ENCODE data around the gene AZIN2. TPM values are rescaled to one million over a fixed set of nuclear protein-coding genes. Genes with fewer than 3 reads are reported as not detected.

AZIN2 gene
- total RNA-seq, 1 experiment from 2014 or later = 1.5 TPM

DNA sequence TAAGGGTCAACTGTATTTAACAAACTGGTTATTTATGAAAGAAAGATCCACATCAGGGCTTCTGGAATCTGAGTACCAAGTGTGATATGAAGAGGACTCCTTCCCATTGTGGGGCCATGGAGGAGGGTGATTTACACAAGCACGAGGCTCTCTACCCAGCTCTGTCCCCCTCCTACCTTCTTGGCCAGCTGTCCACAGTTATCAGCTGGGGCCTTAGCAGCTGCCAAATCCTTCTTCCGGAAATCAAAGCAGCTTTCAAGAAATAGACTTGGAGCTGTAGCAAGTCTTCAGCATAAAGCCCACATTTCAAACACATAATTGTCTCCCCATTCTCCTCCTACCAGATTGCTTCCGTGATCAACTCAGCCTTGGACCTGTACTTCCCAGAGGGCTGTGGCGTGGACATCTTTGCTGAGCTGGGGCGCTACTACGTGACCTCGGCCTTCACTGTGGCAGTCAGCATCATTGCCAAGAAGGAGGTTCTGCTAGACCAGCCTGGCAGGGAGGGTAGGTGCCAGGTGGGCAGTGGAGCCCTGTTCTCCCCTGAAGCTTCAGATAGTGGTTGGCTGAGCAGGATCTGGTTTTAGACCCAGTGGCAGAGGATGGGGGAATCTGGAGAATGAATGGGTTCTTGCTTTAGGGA is 15.5 kb downstream of the AZIN2 start:
- Histone ChIP-seq H3K36me3 (ENCODE audit: control insufficient read depth, insufficient read depth, low read length) (no peaks in the 10 kb centered on the region), H3K4me1 (no peaks in the 10 kb centered on the region), H3K27me3 (replicated peaks; ENCODE audit: control insufficient read depth, insufficient read depth, low read length) (no peaks in the 10 kb centered on the region; the same call in 1 of the 2 replicates), H3K4me3 (ENCODE audit: low read depth, low read length) (no peak overlapping the region), H3K9me3 (no peaks in the 10 kb centered on the region)
- ChIA-PET CTCF (no interaction called here), POLR2A (no interaction called here)
- TF ChIP-seq, protein P1, sequence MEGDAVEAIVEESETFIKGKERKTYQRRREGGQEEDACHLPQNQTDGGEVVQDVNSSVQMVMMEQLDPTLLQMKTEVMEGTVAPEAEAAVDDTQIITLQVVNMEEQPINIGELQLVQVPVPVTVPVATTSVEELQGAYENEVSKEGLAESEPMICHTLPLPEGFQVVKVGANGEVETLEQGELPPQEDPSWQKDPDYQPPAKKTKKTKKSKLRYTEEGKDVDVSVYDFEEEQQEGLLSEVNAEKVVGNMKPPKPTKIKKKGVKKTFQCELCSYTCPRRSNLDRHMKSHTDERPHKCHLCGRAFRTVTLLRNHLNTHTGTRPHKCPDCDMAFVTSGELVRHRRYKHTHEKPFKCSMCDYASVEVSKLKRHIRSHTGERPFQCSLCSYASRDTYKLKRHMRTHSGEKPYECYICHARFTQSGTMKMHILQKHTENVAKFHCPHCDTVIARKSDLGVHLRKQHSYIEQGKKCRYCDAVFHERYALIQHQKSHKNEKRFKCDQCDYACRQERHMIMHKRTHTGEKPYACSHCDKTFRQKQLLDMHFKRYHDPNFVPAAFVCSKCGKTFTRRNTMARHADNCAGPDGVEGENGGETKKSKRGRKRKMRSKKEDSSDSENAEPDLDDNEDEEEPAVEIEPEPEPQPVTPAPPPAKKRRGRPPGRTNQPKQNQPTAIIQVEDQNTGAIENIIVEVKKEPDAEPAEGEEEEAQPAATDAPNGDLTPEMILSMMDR (IDR thresholded peaks at IDR 0.05; ENCODE audit: insufficient read depth in 1 of 2, low read depth in 1 of 2, low read length in 1 of 2, severe bottlenecking in 1 of 2, unreplicated experiment in 1 of 2) = no peak
- Mint-ChIP-seq H3K4me1 (ENCODE audit: low read depth, unreplicated experiment) (no peaks in the 10 kb centered on the region), H3K36me3 (ENCODE audit: insufficient read depth, unreplicated experiment) (no peaks in the 10 kb centered on the region), H3K9me3 (ENCODE audit: unreplicated experiment) (no peaks in the 10 kb centered on the region), H3K27me3 (ENCODE audit: insufficient read depth, unreplicated experiment) (no peaks in the 10 kb centered on the region), H3K27ac (ENCODE audit: unreplicated experiment) (no peak overlapping the region), H3K4me3 (ENCODE audit: unreplicated experiment) (no peak overlapping the region)
- BruUV-seq (replicated peaks) = no TSS peak
- no peak for DNase-seq
- intact Hi-C loops (cut with micrococcal nuclease; ENCODE audit: unreplicated experiment) = loop anchor here (10.0 kb wide), 1 partner anchor 518 kb away; no protein-coding TSS in a partner anchor

DNA sequence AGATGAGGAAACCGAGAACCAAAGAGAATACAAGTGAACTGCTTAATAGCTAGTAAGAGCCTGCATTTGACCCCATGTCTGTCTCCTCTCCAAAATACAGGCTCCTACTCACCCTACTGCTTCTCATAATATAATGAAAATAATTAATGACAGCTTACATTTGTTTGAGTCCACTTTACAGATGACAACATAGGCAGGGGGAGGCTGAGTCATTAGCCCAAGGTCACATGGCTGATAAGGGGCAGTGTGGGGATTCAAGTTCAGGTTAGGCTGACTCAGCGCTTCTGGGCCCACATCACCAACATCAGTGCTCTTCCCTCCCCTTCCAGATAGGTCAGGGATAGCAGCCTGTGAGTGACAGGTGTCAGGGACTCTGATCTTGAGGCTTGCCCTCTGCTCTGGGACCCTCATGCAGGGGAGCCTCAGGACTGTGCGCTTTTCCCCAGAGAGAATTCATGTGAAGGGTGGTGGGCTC is 16.2 kb downstream of the AZIN2 start:
- no peaks in the 10 kb centered on the region for H3K36me3 ChIP-seq (ENCODE audit: control insufficient read depth, insufficient read depth, low read length)
- no peaks in the 10 kb centered on the region for H3K36me3 Mint-ChIP-seq (ENCODE audit: insufficient read depth, unreplicated experiment)
- no peak overlapping the region for H3K27ac Mint-ChIP-seq (ENCODE audit: unreplicated experiment)
- no peak overlapping the region for H3K4me3 Mint-ChIP-seq (ENCODE audit: unreplicated experiment)
- no TSS peak for BruUV-seq (replicated peaks)
- ChIA-PET CTCF (no interaction called here), POLR2A (no interaction called here)
- H3K27me3 ChIP-seq (replicated peaks; ENCODE audit: control insufficient read depth, insufficient read depth, low read length) = no peaks in the 10 kb centered on the region; the same call in 1 of the 2 replicates
- no peak for DNase-seq
- no peaks in the 10 kb centered on the region for H3K9me3 ChIP-seq
- TF ChIP-seq, protein P1 (IDR thresholded peaks at IDR 0.05; ENCODE audit: insufficient read depth in 1 of 2, low read depth in 1 of 2, low read length in 1 of 2, severe bottlenecking in 1 of 2, unreplicated experiment in 1 of 2) = no peak
- H3K4me1 ChIP-seq = no peaks in the 10 kb centered on the region
- H3K27me3 Mint-ChIP-seq (ENCODE audit: insufficient read depth, unreplicated experiment) = no peaks in the 10 kb centered on the region
- H3K4me1 Mint-ChIP-seq (ENCODE audit: low read depth, unreplicated experiment) = no peaks in the 10 kb centered on the region
- intact Hi-C loops (cut with micrococcal nuclease; ENCODE audit: unreplicated experiment) = loop anchor here (10.0 kb wide), 1 partner anchor 518 kb away; no protein-coding TSS in a partner anchor
- H3K9me3 Mint-ChIP-seq (ENCODE audit: unreplicated experiment) = no peaks in the 10 kb centered on the region
- H3K4me3 ChIP-seq (ENCODE audit: low read depth, low read length) = no peak overlapping the region

DNA sequence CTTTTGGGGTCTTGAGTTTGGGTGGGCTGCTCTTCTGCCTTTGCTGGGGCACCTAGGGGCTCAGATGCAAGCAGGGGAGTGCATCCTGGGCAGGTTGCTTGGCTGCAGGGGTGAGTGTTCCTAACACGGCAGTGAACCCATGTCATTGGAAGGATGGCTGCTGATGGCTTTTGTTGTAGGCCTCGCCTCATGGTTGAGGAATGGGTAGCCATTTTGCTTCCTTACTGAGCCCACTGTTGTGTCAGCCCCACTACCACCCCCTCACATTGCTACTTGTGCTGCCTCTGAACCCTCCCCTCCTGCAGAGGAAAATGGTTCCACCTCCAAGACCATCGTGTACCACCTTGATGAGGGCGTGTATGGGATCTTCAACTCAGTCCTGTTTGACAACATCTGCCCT is 16.8 kb downstream of the AZIN2 start:
- no peak for DNase-seq
- intact Hi-C loops (cut with micrococcal nuclease; ENCODE audit: unreplicated experiment) = loop anchor here (10.0 kb wide), 1 partner anchor 517 kb away; no protein-coding TSS in a partner anchor
- Mint-ChIP-seq H3K9me3 (ENCODE audit: unreplicated experiment) (no peaks in the 10 kb centered on the region), H3K36me3 (ENCODE audit: insufficient read depth, unreplicated experiment) (no peaks in the 10 kb centered on the region), H3K4me1 (ENCODE audit: low read depth, unreplicated experiment) (no peaks in the 10 kb centered on the region), H3K27me3 (ENCODE audit: insufficient read depth, unreplicated experiment) (no peaks in the 10 kb centered on the region), H3K4me3 (ENCODE audit: unreplicated experiment) (no peak overlapping the region), H3K27ac (ENCODE audit: unreplicated experiment) (no peak overlapping the region)
- no TSS peak for BruUV-seq (replicated peaks)
- H3K9me3 ChIP-seq = no peaks in the 10 kb centered on the region
- H3K4me1 ChIP-seq = no peaks in the 10 kb centered on the region
- CTCF ChIA-PET = no interaction called here
- POLR2A ChIA-PET = no interaction called here
- no peaks in the 10 kb centered on the region for H3K36me3 ChIP-seq (ENCODE audit: control insufficient read depth, insufficient read depth, low read length)
- H3K27me3 ChIP-seq (replicated peaks; ENCODE audit: control insufficient read depth, insufficient read depth, low read length) = no peaks in the 10 kb centered on the region; the same call in 1 of the 2 replicates
- no peak overlapping the region for H3K4me3 ChIP-seq (ENCODE audit: low read depth, low read length)
- TF ChIP-seq, protein P1 (IDR thresholded peaks at IDR 0.05; ENCODE audit: insufficient read depth in 1 of 2, low read depth in 1 of 2, low read length in 1 of 2, severe bottlenecking in 1 of 2, unreplicated experiment in 1 of 2) = no peak

Data from Caco-2 (cell line).